ENCODE data around the gene CAMK1G.

- TF ChIP-seq CTCF (IDR thresholded peaks at IDR 0.05 in 2 of 3, conservative IDR thresholded peaks at IDR 0.05 in 1 of 3; ENCODE audit: control insufficient read depth in 2 of 3, extremely low read depth in 1 of 3, insufficient read depth in 1 of 3, low read depth in 3 of 3, low read length in 3 of 3) (no peak), TAF1 (IDR thresholded peaks at IDR 0.05; ENCODE audit: borderline replicate concordance, low read depth, low read length) (no peak), ATF3 (IDR thresholded peaks at IDR 0.05; ENCODE audit: borderline replicate concordance, extremely low read depth, low read depth, low read length) (no peak), POLR2A (IDR thresholded peaks at IDR 0.05; ENCODE audit: low read depth, low read length) (no peak)
Measured at GRCh38 chr1:209657918-209658317, 74.4 kb downstream of the CAMK1G start.

Data from GM12878 (cell line).